GM19025 (cell line): ENCODE data around the gene PTDSS2.

ENCODE experiments used
- ATAC-seq: cut with Tn5 transposase; IDR thresholded peaks from one replicate; pipeline ENCODE4 v1.9.1; 2021; ENCODE audit warnings: mild to moderate bottlenecking, low read depth, moderate library complexity; ENCODE audit not compliant: unreplicated experiment

Gene PTDSS2

DNA sequence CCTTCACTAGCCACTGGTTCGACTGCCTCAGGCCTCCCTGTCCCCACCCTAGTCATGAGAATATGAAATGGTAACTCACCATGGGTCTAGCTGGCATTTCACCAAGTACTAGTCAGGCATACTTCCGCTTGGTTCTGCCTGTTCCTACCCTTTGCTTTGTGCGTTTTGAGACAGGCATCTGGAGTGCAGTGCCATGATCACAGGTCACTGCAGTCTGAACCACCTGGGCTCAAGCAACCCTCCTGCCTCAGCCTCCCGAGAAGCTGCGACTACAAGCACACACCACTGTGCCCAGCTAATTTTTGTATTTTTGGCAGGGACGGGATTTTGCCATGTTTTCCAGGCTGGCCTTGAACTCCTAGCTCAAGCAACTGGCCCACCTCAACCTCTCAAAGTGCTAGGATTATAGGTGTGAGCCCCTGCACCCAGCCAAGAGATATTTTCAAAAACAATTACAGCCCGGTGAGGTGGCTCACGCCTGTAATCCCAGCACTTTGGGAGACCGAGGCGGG is 71.2 kb downstream of the PTDSS2 start:
- ATAC-seq, result no peak

- ATAC-seq, result no peak
These were observed 76.1 kb downstream of the PTDSS2 start for GRCh38 chr11:526192-526591.

DNA sequence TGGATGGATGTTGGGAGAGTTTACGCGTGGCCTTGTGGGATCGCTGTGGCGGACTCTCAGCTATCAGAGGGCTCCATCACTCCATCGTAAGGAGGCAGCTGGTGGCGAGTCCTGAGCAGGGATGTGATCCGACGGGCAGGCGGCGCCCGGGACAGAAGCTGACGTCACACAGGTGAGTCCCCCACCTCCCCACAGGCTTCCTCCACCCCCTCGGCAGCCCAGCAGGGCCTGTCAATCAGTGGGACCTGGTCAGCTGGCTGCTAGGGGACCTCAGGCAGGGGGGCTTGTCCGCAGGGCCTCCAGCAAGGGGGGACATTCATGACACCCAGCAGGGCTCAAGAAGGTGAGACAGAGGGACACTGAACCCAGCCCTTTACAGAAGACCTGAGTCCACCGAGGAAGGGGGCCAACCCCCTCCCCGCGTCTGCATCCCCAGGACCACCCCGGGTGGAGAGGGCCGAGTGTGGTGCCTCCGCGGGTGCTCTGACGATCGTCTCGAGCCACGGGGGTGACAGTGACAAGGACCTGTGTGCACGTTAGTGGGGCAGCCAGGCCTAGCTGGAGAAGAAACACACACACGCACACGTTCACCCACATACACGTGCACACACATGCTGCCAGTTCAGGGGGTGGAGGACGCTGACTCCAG is 78.2 kb downstream of the PTDSS2 start:
- ATAC-seq, result no peak

DNA sequence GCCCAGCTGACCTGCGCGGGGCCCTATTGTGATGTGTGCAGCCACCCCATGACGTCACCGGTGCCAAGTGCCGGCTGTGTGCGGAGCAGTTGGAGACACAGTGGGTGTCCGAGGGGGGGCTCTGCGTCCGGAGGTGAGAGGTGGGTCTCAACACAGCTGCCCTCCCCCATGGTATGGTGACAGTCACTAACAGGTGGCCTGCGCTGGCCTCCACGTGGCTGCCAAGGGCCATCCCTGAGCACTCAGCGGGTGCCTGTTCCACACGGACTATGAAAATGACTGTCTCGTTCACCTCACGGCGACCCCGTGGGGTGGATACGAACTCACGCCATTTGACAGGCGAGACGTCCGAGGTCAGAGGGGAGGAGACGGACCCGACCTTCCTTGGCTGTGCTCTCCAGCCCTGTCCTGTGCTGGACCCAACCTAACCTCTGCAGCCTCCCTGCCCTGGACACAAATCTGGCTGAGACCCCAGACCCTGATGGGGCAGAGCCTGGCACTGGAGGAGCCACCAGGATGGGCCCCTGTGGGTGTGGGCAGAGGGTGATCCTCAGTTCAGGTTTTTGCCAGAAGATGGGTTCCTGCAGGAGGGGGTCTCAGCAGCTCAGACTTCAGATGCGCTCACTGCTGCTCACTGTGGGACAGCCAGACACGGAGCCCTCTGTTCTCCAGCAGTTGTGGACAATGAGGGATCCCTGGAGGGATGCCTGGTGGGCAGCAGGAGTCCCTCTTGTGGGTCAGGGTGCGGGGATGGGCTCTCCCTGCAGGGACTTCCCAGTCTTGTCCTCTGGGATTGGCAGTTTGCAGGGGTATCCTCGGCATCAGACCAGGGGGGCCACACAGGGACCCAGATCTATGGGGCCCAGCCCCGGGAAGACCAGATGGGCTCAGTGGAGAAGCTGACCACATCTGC is 79.0 kb downstream of the PTDSS2 start:
- no peak for ATAC-seq

GRCh38 chr11:529728-530411 is 79.8 kb downstream of the PTDSS2 start:
- no peak for ATAC-seq

GRCh38 chr11:530960-531831 is 81.1 kb downstream of the PTDSS2 start:
- no peak for ATAC-seq

DNA sequence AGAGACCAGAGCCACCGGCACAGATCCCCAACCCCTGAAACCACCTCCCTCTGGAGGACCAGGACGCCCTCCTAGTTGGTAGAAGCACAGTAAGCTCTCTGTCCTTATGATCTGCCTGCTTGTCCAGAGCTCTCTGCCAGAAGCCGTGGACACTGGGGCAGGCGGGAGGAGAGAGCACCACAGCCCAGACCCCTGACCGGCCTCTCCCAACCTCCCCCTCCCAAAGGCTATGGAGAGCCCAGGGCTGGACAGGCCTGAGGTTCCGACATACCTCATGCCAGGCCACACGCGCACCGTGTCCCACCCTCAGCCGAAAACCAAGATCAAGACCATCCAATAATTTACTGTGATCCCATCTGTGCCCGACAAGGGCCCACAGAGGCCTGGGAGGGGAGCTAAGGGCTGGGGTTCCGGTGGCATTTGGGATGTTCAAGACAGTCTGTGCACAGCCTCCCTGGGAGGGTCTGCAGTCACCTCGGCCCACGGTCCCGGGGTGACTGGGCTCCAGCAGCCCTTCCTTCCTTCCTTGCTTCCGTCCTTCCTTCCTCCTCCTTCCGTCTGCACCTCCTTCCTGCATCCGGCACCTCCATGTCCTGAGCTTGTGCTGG is 81.9 kb downstream of the PTDSS2 start:
- ATAC-seq, result no peak

DNA sequence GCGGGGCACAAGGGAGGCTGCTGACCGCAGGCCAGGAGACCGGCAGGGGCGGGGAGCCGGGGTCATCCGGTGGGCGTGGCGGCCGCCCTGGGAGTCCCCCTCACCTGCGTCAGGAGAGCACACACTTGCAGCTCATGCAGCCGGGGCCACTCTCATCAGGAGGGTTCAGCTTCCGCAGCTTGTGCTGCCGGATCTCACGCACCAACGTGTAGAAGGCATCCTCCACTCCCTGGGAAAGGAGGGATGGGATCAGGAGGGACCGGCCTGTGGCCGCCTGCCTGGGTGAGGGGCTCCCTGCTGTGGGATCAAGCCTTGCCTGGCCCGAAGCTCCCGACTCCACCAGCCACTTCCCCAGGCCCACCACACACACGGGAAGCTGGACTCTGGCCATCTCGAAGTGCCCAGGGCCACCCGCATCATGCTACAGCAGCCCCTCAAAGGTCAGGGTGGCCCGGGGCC is 82.5 kb downstream of the PTDSS2 start:
- no peak for ATAC-seq

GRCh38 chr11:532986-533585 is 83.0 kb downstream of the PTDSS2 start:
- ATAC-seq, result no peak

- no peak for ATAC-seq
These were observed 83.7 kb downstream of the PTDSS2 start for GRCh38 chr11:533586-534395.

DNA sequence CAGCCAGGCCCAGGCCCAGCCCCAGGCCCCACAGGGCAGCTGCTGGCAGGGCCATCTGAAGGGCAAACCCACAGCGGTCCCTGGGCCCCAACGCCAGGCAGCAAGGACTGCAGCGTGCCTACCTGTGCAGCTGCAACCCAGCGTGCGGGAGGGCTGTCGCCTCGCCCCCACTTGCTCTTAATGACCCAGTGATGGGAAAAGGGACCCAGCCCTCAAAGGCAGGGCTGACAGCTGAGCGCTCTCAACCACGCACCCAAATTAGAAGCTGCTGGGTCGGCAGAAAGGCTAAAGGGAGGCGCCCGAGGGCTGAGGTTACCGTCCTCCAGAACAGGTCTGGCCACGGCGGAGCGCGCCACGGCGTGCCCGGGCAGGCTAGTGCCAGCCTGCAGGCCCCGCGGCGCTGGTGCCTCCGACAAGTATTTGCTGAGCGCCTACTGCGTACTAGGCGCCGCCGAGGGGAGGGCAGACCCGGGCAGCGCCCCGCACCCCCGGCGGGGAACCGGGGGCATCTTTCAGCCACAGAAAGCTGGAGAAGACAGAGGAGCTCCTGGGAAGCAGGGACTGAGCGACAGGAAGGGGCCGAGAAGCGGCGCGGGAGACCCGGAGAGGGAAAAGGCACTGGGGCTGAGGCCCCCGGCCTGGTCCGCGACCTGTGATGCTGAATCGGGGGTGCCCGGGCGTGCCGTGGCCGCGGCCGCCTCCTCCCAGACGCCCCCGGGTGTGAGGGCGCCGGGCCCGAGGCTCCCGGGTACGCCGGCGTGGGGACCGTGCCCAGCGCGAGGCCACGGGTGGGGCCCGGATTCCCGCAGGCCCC is 84.5 kb downstream of the PTDSS2 start:
- peak; percentile 1 for ATAC-seq

DNA sequence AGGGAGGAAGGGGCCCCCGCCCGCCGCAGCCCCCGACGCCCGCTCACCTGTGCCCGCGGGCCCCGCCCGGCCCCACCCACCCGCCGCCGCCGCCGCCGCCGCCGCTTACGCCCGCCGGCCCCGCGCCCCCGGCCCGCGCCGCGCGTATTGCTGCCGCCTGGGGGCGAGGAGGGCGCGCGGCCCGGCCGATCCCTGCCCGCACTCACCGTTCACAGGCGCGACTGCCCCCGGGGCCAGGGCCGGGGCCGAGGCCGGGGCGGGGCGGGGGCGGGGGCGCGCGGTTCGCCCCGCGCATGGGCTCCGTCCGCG is 85.1 kb downstream of the PTDSS2 start:
- peak; percentile 11 for ATAC-seq

DNA sequence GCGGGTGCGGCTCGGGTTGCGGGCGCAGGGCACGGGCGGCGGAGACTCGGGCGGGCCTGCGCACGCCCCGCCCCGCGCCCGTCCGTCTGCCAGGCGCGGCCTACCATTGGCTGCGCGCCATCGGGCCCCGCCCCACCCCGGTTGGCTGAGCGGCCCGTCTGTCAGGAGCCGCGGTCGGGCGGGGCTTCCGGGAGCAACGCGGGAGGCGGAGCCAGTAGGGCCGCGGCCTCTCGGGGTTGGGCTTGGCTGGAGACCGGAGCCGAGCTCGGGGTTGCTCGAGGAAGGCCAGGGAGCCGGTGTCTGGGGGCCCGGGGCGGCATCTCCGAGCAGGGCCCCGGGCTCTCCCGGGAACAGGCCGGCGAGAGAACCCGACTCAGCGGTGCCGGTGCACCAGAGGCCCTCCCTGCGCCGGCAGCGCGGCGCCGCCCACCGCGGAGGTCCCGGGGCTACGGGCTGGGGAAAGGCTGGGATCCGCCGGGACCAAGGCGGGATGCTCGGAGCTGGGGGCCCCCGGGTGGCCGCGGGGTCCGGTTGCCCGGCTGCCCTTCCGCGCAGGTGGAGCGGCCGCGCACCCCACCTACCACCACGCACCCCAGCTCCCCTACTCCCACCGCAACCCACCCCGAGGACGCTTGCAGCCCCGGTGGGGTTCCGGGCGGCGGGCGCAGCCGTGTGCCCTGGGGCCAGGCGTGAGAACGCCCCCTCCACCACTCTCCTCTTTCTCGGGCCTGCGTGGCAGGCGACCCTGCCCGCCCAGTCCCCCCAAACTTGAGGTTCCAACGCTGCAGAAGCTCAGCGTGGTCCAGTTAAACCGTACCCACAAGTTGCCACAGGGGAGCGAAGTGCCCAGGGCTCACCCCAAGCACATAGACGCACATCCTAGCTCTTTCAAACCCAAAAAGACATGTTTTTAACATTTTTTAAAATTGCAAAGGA is 85.7 kb downstream of the PTDSS2 start, which contains the start of gene HRAS:
HRAS (minus strand) TSS at position 58 of the 936 bp plus-strand sequence.
- peak; percentile 69 for ATAC-seq

GRCh38 chr11:536841-537621 is 87.0 kb downstream of the PTDSS2 start, which contains the start of gene LRRC56:
TSS of gene LRRC56 (plus strand) at chr11:537527. CDS start at chr11:540685, 3,158 bp downstream.
- peak; percentile 38 for ATAC-seq

DNA sequence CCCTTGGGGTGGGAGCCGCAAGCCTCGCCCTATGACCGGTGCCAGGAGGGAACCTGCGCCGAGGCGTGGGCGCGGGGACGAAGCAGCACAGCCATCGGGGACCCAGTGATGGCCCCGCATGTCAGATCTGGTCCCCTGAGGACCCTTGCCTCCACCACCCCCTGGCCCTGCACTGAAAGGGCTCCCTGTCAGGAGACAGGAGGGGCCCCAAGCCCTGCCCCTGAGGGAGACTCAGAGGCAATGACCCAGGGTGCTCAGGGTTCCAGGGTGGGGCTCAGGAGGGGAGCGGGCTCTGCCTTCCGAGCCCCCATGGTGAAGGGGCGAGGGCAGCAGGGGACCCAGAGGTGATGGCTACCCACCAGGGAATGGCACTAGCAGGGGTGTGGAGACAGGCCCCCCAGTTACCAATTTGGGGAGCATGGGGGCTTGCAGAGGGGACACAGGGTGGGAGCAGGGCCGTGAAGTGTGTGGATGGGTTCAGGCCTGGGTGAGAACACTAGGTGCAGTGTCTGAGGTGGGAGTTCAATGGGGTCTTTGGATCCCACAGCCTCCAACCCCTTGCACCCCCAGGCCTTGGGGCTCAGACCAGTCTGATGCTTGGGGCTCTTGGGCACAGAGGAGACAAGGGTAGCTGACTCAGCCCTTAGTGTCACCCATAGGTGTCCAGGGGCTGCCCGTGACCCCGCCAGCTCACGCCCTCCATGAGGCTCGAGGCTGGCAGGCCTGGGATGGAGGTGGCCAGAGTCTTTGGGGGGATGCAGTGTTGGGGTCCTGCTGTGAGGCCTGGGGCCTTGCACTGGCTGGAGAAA is 87.7 kb downstream of the PTDSS2 start:
- no peak for ATAC-seq
